GM19324 (cell line): ENCODE measurements around the gene NR2C2AP.
"Not testable (repeated sequence)": the region's sequence is repeated elsewhere in the genome, so short reads cannot be mapped to it uniquely, and the experiment has no call there.

Experiments
- ATAC-seq: cut with Tn5 transposase; IDR thresholded peaks from one replicate; pipeline ENCODE4 v1.9.1; 2021; ENCODE audit warnings: mild to moderate bottlenecking, moderate library complexity; ENCODE audit not compliant: unreplicated experiment, low FRiP score

The NR2C2AP gene

DNA sequence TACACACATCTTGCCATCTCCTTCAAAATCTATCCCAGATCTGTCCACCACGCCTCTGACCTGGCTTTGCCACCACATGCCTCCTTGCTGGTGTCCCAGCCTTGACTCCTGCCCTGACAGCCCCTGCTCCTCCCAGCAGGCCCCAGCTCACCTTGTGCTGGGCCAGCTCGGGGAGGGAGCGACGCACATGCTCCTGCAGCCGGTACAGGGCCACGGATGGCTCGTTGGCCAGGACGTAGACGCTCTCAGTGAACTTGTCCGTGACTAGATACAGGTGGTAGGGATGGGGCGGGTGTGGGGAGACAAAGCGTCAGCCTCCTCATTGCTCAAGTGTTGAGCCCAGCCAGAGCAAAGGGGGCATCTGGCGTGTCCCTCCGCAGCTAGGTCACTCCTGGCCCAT lies 16.5 kb downstream of the NR2C2AP start:
- no peak for ATAC-seq

DNA sequence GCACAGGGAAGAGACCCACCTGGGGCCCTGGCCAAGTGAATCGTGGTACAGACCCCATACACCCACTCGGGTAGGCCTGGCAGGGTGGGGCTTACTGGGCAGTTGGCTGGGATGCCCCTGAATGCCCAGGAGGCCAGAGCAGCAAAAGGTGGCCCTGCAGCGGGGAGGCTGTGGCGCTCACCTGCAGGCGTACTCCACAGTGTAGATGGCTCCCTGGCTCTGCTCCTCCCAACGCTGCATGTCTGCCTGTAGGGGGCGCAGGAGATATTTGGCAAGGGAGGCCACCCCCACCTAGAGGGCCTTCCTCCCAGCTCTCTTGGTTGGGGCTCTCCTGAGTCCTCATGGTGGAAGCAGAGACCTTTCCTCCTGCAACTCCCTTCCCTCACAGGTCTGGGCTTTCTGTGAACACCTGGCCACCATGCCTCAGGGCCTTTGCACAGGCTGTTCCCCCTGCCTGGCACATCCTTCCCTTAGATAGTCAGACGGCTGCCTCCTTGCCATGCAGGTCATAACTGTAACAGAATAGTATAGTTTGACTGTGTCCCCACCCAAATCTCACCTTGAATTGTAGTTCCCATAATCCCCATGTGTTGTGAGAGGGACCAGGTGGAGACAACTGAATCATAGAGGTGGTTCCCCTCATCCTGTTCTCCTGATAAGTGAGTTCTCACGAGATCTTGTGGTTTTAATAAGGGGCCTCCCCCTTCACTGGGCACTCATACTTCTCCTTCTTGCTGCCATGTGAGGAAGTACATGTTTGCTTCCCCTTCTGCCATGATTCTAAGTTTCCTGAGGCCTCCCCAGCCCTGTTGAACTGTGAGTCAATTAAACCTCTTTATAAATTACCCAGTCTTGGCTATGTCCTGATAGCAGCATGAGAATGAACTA lies 17.1 kb downstream of the NR2C2AP start:
- no peak for ATAC-seq

- ATAC-seq, result no peak
Measured at GRCh38 chr19:19181488-19181998, 21.7 kb downstream of the NR2C2AP start.

DNA sequence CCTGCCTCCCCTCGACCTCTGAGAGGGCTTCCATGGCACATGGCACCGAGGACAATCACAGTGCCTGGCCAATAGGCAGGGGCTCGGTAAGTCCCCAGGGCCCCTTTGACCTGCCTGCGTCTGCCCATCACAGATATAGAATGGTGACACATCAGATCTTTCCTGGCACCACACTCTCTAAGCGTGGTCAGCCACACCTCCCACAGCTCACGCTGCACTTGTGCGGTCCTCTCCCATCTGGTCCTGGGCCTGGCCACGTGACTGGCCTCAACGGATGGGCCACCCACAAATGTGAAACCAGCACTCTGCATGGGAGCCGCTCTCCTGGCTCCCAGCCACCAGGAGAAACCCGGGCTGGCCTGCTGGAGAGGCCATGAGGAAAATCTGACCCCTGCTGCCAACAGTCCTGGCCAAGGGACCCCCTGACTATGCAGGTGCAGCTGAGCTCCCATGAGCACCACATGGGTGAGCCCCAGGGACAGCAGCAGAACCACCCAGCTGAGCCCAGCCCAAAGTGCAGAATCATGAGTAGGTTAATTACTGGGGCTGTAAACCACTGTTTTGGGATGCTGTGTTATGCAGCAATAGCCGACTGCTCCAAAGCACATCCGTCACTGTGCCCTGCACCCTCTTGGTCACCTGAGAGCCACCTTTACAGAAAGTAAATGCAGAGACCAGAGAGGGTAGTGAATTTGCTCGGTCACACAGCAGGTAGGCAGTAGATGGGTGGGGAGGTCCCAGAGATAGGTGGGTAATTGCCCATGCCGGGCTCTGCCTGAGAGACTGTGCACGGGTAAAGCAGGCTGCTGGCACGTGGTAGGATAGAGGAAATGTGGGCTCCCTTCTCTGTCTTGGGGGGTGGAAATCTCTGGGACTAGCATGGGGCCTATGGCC lies 23.4 kb downstream of the NR2C2AP start:
- no peak for ATAC-seq

GRCh38 chr19:19176950-19177349 lies 26.3 kb downstream of the NR2C2AP start:
- no peak for ATAC-seq

DNA sequence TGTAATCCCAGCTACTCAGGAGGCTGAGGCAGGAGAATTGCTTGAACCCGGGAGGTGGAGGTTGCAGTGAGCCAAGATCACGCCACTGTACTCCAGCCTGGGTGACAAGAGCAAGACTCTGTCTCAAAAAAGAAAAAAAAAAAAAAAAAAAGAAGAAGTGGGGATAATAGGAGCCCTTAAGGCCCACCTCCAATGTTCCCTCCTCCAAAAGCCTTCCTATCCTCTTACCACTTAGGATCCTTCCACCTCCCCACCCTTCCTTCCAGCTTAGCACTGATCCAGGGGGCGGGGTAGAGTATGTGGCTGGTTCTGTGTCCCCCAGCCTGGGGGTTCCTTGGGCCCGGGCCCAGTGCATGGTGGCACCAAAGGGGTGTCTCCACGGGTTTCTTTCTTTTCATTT lies 30.0 kb downstream of the NR2C2AP start:
- ATAC-seq, result not testable (repeated sequence)

- ATAC-seq, result no peak
Measured at GRCh38 chr19:19171821-19172532, 31.2 kb downstream of the NR2C2AP start.

- no peak for ATAC-seq
Measured at GRCh38 chr19:19170873-19171672, 32.1 kb downstream of the NR2C2AP start.

GRCh38 chr19:19170053-19170872 lies 33.0 kb downstream of the NR2C2AP start, which contains the start of gene MEF2B:
Gene MEF2B, minus strand, starts transcription at chr19:19170263. Its CDS starts 19,528 bp downstream, at chr19:19150735.
- ATAC-seq, result peak; percentile 85

DNA sequence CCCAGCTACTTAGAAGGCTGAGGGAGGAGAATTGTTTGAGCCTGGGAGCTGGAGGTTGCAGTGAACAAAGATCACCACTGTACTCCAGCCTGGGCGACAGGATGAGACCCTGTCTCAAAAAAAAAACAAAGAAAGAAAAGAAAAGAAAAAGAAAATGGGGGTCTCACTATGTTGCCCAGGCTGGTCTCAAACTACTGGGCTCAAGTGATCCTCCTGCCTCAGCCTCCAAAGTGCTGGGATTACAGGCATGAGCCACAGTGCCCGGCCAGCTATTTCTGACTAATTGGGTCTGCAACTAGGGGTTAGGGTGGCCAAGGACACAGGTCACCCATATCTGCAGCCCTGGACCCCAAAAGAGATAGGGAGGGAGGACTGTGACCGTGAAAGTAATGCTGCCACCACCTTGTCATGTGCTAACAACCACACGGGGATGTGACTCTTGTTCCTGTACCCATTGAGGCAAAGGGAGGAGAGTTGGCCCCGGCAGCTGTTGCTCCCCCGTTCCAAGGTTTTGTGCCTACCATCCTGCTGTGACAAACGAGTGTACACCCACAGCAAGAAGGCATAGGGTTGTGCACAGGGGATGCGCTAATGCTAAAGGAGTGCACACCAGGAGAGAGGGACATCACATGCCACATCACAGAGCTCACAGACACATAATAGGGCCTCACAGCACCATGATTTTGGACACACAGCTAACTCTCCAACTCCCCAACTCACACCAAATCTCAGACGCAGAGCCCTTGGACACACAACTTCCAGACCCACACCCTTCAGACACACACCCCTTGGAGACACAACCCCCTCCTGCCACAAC lies 33.8 kb downstream of the NR2C2AP start:
- no peak for ATAC-seq

DNA sequence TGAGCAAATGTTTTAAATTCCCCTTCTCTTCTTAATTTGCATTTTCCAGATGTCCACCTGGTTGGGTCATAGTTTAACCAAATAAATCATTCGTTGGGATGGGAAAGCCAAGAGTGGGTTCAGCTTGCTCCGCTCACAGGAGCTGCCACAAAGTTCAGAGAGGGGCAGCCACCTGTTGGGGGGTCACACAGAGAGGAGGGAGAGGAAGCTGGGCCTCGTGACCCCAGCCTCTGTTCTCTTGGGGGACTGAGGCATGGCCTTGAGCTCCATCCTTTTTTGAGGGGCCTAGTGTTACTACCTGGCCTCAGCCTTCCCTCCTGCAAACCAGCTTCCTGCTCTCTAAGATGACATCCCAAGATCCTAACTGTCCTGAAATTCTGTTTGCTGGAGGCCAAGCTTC lies 35.6 kb downstream of the NR2C2AP start:
- no peak for ATAC-seq

- no peak for ATAC-seq
Measured at GRCh38 chr19:19165396-19165795, 37.8 kb downstream of the NR2C2AP start.

DNA sequence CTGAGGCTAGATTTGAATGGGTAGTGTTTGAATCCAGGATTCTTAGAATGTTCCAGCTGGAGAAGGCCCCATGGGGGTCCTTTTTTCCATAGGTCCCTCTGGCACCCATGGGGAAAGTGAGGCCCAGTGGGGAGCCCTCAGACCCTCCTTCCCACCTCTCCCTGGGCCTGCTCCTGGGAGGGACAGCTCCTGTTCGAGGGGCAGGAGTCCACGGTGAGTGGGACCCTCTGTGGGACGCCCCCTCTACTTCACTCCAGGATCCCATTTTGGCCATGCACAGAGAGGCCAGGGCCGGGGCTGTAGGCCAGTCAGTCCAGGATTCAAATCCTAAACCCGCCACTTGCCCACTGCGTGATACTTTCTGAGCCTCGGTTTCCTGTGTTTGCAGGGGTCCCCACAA lies 40.7 kb downstream of the NR2C2AP start:
- no peak for ATAC-seq

- no peak for ATAC-seq
Measured at GRCh38 chr19:19160461-19161035, 42.7 kb downstream of the NR2C2AP start.

GRCh38 chr19:19159534-19159933 lies 43.7 kb downstream of the NR2C2AP start:
- ATAC-seq, result no peak

- ATAC-seq, result no peak
Measured at GRCh38 chr19:19157808-19158207, 45.4 kb downstream of the NR2C2AP start.

DNA sequence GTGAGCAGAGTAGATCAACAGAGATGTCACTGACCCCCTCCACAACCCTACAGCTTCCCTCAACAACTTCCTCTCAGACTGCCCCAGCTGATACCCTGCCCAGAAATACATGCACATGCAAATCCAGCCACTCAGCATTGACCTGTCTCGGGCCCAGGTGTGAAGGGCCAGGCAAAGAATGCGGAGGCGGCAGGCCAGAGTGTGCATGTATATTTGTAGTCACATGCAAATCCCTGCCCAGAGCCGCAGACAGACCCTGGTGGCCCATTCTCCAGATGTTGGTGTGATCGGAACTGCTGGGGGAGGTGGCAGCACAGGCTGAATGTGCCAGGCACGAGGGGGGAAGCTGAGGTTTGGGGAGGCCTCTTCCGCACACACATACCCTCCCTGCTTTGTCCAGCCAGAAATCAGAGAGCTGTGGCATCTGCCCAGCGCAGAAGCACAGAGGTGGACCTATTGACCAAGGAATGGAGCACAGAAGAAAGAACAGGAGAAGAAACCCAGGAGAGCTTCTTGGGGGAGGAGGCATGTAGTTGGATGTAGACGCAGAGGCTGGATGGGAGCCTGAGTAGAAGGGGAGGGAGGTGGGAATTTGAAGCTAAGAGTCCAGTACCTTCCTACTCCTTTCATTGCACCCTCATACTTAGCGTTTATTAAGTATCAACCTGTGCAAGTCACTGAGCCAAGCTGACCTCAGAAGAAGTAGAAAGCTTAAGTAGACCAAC lies 47.6 kb downstream of the NR2C2AP start:
- peak; percentile 87 for ATAC-seq
